Measurements from ENCODE around the gene CEP43. TPM values are rescaled to one million over a fixed set of nuclear protein-coding genes. Genes with fewer than 3 reads are reported as not detected.

The CEP43 gene
- total and polyA plus RNA-seq, 12 donors: 7.5 to 15.0 (median 9.9) TPM

GRCh38 chr6:166999884-167000253 is 672 bp downstream of the CEP43 start:
- DNase-seq: no peak
- intact Hi-C loops (cut with DNase I): loop anchor here in 7 of 10 donors (5.0 to 10.0 kb wide), 4 partner anchors 43 to 145 kb away; partner anchors contain the start of gene RNASET2 (in 3 of the 7)
- Histone ChIP-seq H3K36me3 (peaks cover 0 to 21% (median 0%) of the 10 kb centered on the region in 9 donors), H3K4me1 (peaks cover 0 to 32% (median 21%) of the 10 kb centered on the region in 9 donors), H3K27me3 (no peaks in the 10 kb centered on the region), H3K4me3 (peak overlapping the region; percentile 75 to 97 (median 90)), H3K9me3 (no peaks in the 10 kb centered on the region), H3K27ac (peak overlapping the region in 9 of 10 donors; percentile 21 to 90 (median 78))
- no peak for ATAC-seq
- WGBS, 2 donors: 4% methylated on average over 10 of the region's 10 CpGs
- TF ChIP-seq CTCF (IDR thresholded peaks at IDR 0.05): no peak

GRCh38 chr6:167000759-167001158 is 1.6 kb downstream of the CEP43 start:
- Histone ChIP-seq H3K27ac (no peak overlapping the region), H3K4me1 (peaks cover 3 to 41% (median 23%) of the 10 kb centered on the region in 9 donors), H3K4me3 (no peak overlapping the region), H3K36me3 (peaks cover 0 to 29% (median under 1%) of the 10 kb centered on the region in 9 donors), H3K9me3 (no peaks in the 10 kb centered on the region), H3K27me3 (no peaks in the 10 kb centered on the region)
- ATAC-seq (no peak), DNase-seq (no peak)
- intact Hi-C loops (cut with DNase I): no loop called here
- no peak for TF ChIP-seq CTCF (IDR thresholded peaks at IDR 0.05)
- 81 to 85% methylated on average over 2 of the region's 2 CpGs for whole genome bisulfite sequencing, 2 donors

GRCh38 chr6:167005350-167006159 is 6.4 kb downstream of the CEP43 start:
- intact Hi-C loops (cut with DNase I): no loop called here
- no peaks in the 10 kb centered on the region for H3K27me3 ChIP-seq
- peak overlapping the region in 1 of 10 donors; percentile 35 for H3K27ac ChIP-seq
- H3K4me3 ChIP-seq: peak overlapping the region in 3 of 10 donors; percentile 10 to 13 (median 11)
- DNase-seq: peak; percentile 72 to 73
- H3K36me3 ChIP-seq: peaks cover 0 to 63% (median 7%) of the 10 kb centered on the region in 9 donors
- H3K9me3 ChIP-seq: no peaks in the 10 kb centered on the region
- WGBS, 2 donors: 36 to 42% methylated on average over 12 of the region's 12 CpGs
- peak; percentile 58 to 80 (median 68) for ATAC-seq
- peaks cover 0 to 19% (median 9%) of the 10 kb centered on the region in 9 donors for H3K4me1 ChIP-seq
- TF ChIP-seq CTCF (IDR thresholded peaks at IDR 0.05): no peak

GRCh38 chr6:167007985-167008384 is 8.8 kb downstream of the CEP43 start:
- Histone ChIP-seq H3K4me1 (peaks cover 0 to 15% (median 5%) of the 10 kb centered on the region in 9 donors), H3K9me3 (no peaks in the 10 kb centered on the region), H3K36me3 (peaks cover 0 to 84% (median 7%) of the 10 kb centered on the region in 9 donors), H3K27me3 (no peaks in the 10 kb centered on the region), H3K4me3 (no peak overlapping the region), H3K27ac (no peak overlapping the region)
- no peak for ATAC-seq
- TF ChIP-seq CTCF (IDR thresholded peaks at IDR 0.05): no peak
- intact Hi-C loops (cut with DNase I): no loop called here
- no peak for DNase-seq
- WGBS, 2 donors: 92 to 94% methylated on average over 4 of the region's 4 CpGs

Measured in heart right ventricle (tissue), 16 donors.